C1 segment of cervical spinal cord (tissue), 14 donors: ENCODE results near the gene TTLL5.
"Not testable (repeated sequence)": the region's sequence is repeated elsewhere in the genome, so short reads cannot be mapped to it uniquely, and the experiment has no call there.

Experiments used
- DNase-seq, 14 donors: peaks; one replicate each; lab custom pipeline; 2025; lab: John Stamatoyannopoulos, UW

The TTLL5 gene

GRCh38 chr14:75911883-75912282 is 250.8 kb downstream of the TTLL5 start:
- DNase-seq, result peak in 11 of 14 donors; percentile 26 to 70 (median 45)

- no peak for DNase-seq
These were observed 252.1 kb downstream of the TTLL5 start for GRCh38 chr14:75913183-75913582.

GRCh38 chr14:75915045-75915444 is 254.0 kb downstream of the TTLL5 start:
- DNase-seq, result no peak

- DNase-seq, result no peak
These were observed 256.4 kb downstream of the TTLL5 start for GRCh38 chr14:75917322-75917945.

DNA sequence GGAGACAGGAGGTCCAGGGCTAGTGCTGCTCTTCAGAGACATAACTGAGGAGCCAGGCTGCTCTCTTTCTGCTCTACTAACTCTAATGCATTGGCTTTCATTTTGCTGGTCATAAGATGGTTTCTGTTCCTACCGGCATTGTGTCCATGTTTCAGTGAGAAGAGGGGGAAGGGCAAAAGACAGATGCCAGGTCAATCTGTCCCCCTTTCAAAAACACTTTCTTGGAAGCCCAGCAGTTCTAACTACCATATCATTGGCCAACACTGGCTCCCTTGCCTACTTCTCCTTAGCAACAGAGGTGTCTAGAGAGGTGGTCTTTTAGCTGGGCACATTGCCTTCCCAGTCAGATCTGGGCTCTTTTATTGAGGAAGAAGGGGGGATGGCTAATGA is 256.9 kb downstream of the TTLL5 start:
- DNase-seq, result peak in 2 of 14 donors; percentile 7 to 35

- not testable (repeated sequence) for DNase-seq
These were observed 259.4 kb downstream of the TTLL5 start for GRCh38 chr14:75920421-75920820.

DNA sequence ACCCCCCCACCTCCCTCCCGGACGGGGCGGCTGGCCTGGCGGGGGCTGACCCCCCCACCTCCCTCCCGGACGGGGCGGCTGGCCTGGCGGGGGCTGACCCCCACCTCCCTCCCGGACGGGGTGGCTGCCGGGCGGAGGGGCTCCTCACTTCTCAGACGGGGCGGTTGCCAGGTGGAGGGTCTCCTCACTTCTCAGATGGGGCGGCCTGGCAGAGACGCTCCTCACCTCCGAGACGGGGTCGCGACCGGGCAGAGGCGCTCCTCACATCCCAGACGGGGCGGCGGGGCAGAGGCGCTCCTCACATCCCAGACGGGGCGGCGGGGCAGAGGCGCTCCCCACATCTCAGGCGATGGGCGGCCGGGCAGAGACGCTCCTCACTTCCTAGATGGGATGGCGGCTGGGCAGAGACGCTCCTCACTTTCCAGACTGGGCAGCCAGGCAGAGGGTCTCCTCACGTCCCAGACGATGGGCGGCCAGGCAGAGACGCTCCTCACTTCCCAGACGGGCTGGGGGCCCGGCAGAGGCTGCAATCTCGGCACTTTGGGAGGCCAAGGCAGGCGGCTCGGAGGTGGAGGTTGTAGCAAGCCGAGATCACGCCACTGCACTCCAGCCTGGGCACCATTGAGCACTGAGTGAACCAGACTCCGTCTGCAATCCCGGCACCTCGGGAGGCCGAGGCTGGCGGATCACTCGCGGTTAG is 264.2 kb downstream of the TTLL5 start:
- not testable (repeated sequence) for DNase-seq

GRCh38 chr14:75926431-75927115 is 265.5 kb downstream of the TTLL5 start:
- no peak for DNase-seq

- no peak for DNase-seq
These were observed 266.6 kb downstream of the TTLL5 start for GRCh38 chr14:75927564-75928087.

GRCh38 chr14:75928690-75929181 is 267.7 kb downstream of the TTLL5 start:
- no peak for DNase-seq

- no peak for DNase-seq
These were observed 272.8 kb downstream of the TTLL5 start for GRCh38 chr14:75933712-75934296.

- peak in 2 of 14 donors; percentile 15 to 49 for DNase-seq
These were observed 274.1 kb downstream of the TTLL5 start for GRCh38 chr14:75934998-75935628.

- no peak for DNase-seq
These were observed 278.2 kb downstream of the TTLL5 start for GRCh38 chr14:75939200-75939599.

GRCh38 chr14:75941030-75941429 is 280.0 kb downstream of the TTLL5 start:
- DNase-seq, result no peak

DNA sequence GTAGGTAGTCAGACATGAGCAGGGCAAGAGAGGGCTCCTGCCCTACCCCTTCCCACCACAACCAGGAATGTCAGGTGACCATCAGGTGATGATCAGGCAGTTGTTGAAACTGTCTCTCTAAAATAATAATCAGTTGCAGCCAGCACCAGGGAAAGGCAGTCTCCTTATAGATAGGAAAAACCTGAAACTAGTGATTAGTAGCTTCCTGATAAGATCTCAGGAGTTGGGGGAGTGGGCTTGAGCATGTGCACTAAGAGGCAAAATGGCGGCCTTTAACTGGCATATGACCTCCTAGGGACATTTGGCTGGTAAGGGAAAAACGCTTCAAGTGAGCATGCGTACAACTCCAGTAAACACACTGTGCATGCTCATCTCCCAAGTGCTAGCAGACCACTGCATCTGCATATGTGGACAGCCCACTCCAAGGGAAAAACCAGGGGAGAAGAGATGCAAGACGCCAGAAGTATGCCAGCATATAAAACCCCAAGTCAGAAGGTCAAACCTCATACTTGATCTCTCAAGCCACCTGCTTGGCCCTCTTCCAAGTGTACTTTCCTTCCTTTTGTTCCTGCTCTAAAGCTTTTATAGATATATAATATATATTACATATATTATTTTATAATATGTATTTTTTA is 283.7 kb downstream of the TTLL5 start:
- no peak for DNase-seq

GRCh38 chr14:75946785-75947184 is 285.7 kb downstream of the TTLL5 start:
- no peak for DNase-seq

DNA sequence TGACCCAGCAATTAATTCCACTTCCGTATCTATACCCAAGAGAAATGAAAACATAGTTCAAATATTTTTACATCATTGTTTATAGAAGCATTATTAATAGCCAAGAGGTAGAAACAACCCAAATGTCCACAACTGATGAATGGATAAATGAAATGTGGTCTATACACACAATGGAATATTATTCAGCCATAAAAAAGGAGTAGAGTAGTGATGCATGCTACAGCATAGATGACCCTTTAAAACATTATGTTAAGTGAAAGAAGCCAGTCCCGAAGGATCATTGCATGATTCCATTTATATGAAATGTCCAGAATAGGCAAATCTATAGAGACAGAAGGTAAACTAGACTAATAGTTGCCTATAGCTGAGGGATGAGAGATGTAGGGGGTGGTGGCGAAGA is 291.4 kb downstream of the TTLL5 start:
- no peak for DNase-seq

- no peak for DNase-seq
These were observed 298.0 kb downstream of the TTLL5 start for GRCh38 chr14:75959031-75959430.

DNA sequence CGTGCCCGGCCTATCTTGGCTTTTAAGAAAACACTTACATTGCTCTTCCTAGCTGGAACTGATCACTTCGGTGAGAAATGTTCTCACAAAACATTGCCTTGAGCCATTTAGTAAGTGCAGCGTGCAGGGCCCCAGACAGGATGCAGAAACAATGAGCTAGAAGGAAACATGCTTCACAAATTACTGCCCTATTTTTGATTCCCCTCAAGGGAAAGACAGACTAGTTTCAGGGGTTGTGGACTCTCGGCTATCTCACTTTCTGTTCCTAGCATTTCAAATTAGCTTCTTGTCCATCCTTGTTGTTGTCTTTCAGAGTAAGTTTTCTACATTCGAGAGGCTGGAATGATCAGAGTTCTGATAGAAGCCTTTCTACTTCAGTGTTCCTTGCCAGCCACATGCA is 299.2 kb downstream of the TTLL5 start:
- no peak for DNase-seq

DNA sequence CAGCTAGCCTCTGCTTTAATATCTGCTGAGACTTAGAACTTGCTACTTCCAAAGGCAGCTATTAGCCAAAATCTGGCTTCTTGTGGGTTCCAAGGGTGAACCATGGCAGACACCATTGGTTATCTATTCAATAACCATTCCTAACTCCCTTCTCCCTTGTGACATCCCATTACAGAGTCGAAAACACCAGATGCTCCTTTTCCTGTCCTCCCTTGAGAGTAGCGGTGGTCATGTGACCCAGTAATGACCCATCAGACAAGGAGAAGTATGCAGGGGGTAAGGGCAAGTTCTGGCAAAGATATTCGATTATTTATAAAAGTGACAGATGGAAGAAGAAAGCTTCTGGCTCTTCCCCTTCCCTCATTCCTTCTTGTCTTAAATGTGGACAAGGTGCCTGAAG is 300.6 kb downstream of the TTLL5 start:
- no peak for DNase-seq

GRCh38 chr14:75967866-75968265 is 306.8 kb downstream of the TTLL5 start:
- no peak for DNase-seq
